Parathyroid adenoma (tissue), 2 donors: Measurements from ENCODE around the gene PSMA7.

Experiments used
- H2AFZ ChIP-seq: fragments of 300-600 bp; sonication (generic); one replicate; pipeline ENCODE4 v1.7.0; 2017; ENCODE audit warnings: antibody characterized with exemption, mild to moderate bottlenecking
- H3K27ac ChIP-seq: fragments of 300-600 bp; sonication (generic); one replicate; pipeline ENCODE4 v1.7.0; 2017
- H3K27me3 ChIP-seq: fragments of 300-600 bp; sonication (generic); one replicate; pipeline ENCODE4 v1.7.0; 2017; ENCODE audit warnings: low read length; ENCODE audit not compliant: control insufficient read depth, insufficient read depth
- H3K36me3 ChIP-seq: fragments of 300-600 bp; sonication (generic); one replicate; pipeline ENCODE4 v1.7.0; 2017; ENCODE audit warnings: low read length; ENCODE audit not compliant: control insufficient read depth, insufficient read depth
- H3K4me1 ChIP-seq: fragments of 300-600 bp; sonication (generic); one replicate; pipeline ENCODE4 v1.7.0; 2017; ENCODE audit warnings: control low read depth
- H3K4me2 ChIP-seq: fragments of 300-600 bp; sonication (generic); one replicate; pipeline ENCODE4 v1.7.0; 2017; ENCODE audit warnings: low read length
- H3K4me3 ChIP-seq: fragments of 300-600 bp; sonication (generic); one replicate; pipeline ENCODE4 v1.7.0; 2017; ENCODE audit warnings: low read depth, low read length
- H3K79me2 ChIP-seq: fragments of 300-600 bp; sonication (generic); one replicate; pipeline ENCODE4 v1.7.0; 2017; ENCODE audit warnings: control low read depth
- H3K9ac ChIP-seq: fragments of 300-600 bp; sonication (generic); one replicate; pipeline ENCODE4 v1.7.0; 2017; ENCODE audit warnings: mild to moderate bottlenecking
- H3K9me3 ChIP-seq: fragments of 300-600 bp; sonication (generic); one replicate; pipeline ENCODE4 v1.7.0; 2017; ENCODE audit warnings: low read length; ENCODE audit not compliant: control insufficient read depth
- CTCF ChIP-seq: fragments of 300-600 bp; sonication (generic); IDR thresholded peaks from one replicate; pipeline ENCODE4 v1.7.0; 2017; ENCODE audit warnings: antibody characterized with exemption, mild to moderate bottlenecking
- donor health status: primary hyperparathyroidism.

PSMA7 gene

GRCh38 chr20:62089393-62089792, 53.8 kb downstream of the PSMA7 start:
- H3K4me1 ChIP-seq: no peaks in the 10 kb centered on the region
- H3K4me3 ChIP-seq: no peak overlapping the region
- no peak for TF ChIP-seq CTCF
- no peak overlapping the region for H3K9ac ChIP-seq
- no peaks in the 10 kb centered on the region for H3K36me3 ChIP-seq
- H3K4me2 ChIP-seq: no peak overlapping the region
- H3K9me3 ChIP-seq: no peaks in the 10 kb centered on the region
- H2AFZ ChIP-seq: no peak overlapping the region
- no peaks in the 10 kb centered on the region for H3K27me3 ChIP-seq
- no peak overlapping the region for H3K27ac ChIP-seq
- H3K79me2 ChIP-seq: no peaks in the 10 kb centered on the region

GRCh38 chr20:62088258-62089127, 54.7 kb downstream of the PSMA7 start:
- Histone ChIP-seq H3K9ac (no peak overlapping the region), H3K4me3 (no peak overlapping the region), H3K27ac (no peak overlapping the region), H2AFZ (no peak overlapping the region), H3K4me1 (no peaks in the 10 kb centered on the region), H3K27me3 (no peaks in the 10 kb centered on the region), H3K36me3 (no peaks in the 10 kb centered on the region), H3K9me3 (no peaks in the 10 kb centered on the region), H3K79me2 (no peaks in the 10 kb centered on the region), H3K4me2 (no peak overlapping the region)
- no peak for TF ChIP-seq CTCF

- Histone ChIP-seq H3K4me1 (no peaks in the 10 kb centered on the region), H3K27me3 (no peaks in the 10 kb centered on the region), H3K4me3 (no peak overlapping the region)
Observed at GRCh38 chr20:62087632-62088031, 55.6 kb downstream of the PSMA7 start.

GRCh38 chr20:62087227-62087626, 56.0 kb downstream of the PSMA7 start:
- no peaks in the 10 kb centered on the region for H3K9me3 ChIP-seq
- no peaks in the 10 kb centered on the region for H3K4me1 ChIP-seq
- H3K9ac ChIP-seq: no peak overlapping the region
- no peaks in the 10 kb centered on the region for H3K36me3 ChIP-seq
- no peaks in the 10 kb centered on the region for H3K79me2 ChIP-seq
- no peaks in the 10 kb centered on the region for H3K27me3 ChIP-seq
- no peak overlapping the region for H2AFZ ChIP-seq
- no peak overlapping the region for H3K27ac ChIP-seq
- no peak for TF ChIP-seq CTCF
- no peak overlapping the region for H3K4me2 ChIP-seq
- no peak overlapping the region for H3K4me3 ChIP-seq

More at GRCh38 chr20:62087632-62088031, 55.6 kb downstream of the PSMA7 start:
- Histone ChIP-seq H3K27ac (no peak overlapping the region), H3K36me3 (no peaks in the 10 kb centered on the region), H3K79me2 (no peaks in the 10 kb centered on the region), H3K4me2 (no peak overlapping the region), H2AFZ (no peak overlapping the region), H3K9ac (no peak overlapping the region), H3K9me3 (no peaks in the 10 kb centered on the region)
- no peak for TF ChIP-seq CTCF
